Lung (tissue), 12 donors: ENCODE data around the gene IL1RAP. TPM values are rescaled to one million over a fixed set of nuclear protein-coding genes. Genes with fewer than 3 reads are reported as not detected.

Experiments
- ATAC-seq: fragments of 200-7000 bp; cut with Tn5 transposase; one replicate; pipeline ENCODE4 v1.9.1; 2020; ENCODE audit warnings: moderate number of reproducible peaks; ENCODE audit not compliant: insufficient read depth, low FRiP score
- DNase-seq, 3 donors: peaks; one replicate each; pipeline ENCODE4 v3.0.0-alpha.2; 2013 to 2017
- H3K27ac ChIP-seq, 2 donors: one replicate each; pipeline ENCODE4 v1.5.1; 2013; ENCODE audit warnings: mild to moderate bottlenecking in 2 of 2, moderate library complexity in 2 of 2, control low read depth in 1 of 2, inconsistent platforms in 1 of 2, low read depth in 1 of 2, low read length in 1 of 2
- H3K27me3 ChIP-seq, 3 donors: one replicate each; pipeline ENCODE4 v1.5.1; 2013; ENCODE audit warnings: low read length in 2 of 3; ENCODE audit not compliant: control insufficient read depth in 3 of 3, insufficient read depth in 3 of 3
- H3K36me3 ChIP-seq, 4 donors: one replicate each; pipeline ENCODE4 v1.5.1; 2013; ENCODE audit warnings: low read length in 4 of 4, mild to moderate bottlenecking in 1 of 4, moderate library complexity in 1 of 4; ENCODE audit not compliant: control insufficient read depth in 4 of 4, insufficient read depth in 4 of 4
- H3K4me1 ChIP-seq, 5 donors: one replicate each; pipeline ENCODE4 v1.5.1; 2013; ENCODE audit warnings: low read length in 5 of 5, mild to moderate bottlenecking in 2 of 5, moderate library complexity in 1 of 5; ENCODE audit not compliant: control insufficient read depth in 5 of 5, insufficient read depth in 5 of 5
- H3K4me3 ChIP-seq: one replicate; pipeline ENCODE4 v1.5.1; 2013; ENCODE audit warnings: mild to moderate bottlenecking, control low read depth, moderate library complexity
- H3K9ac ChIP-seq, 2 donors: one replicate each; pipeline ENCODE4 v1.5.1; 2013; ENCODE audit warnings: low read length in 2 of 2, control low read depth in 1 of 2; ENCODE audit not compliant: insufficient read depth in 1 of 2
- H3K9me3 ChIP-seq, 4 donors: one replicate each; pipeline ENCODE4 v1.5.1; 2013; ENCODE audit warnings: low read length in 3 of 4, mild to moderate bottlenecking in 1 of 4, moderate library complexity in 1 of 4; ENCODE audit not compliant: control insufficient read depth in 4 of 4, insufficient read depth in 3 of 4
- CTCF ChIP-seq: IDR thresholded peaks from 2 replicates; pipeline ENCODE4 v1.5.1; 2012; ENCODE audit warnings: mild to moderate bottlenecking; ENCODE audit errors: control extremely low read depth, extremely low read depth
- WGBS, 2 donors: extraction: QIAGEN DNeasy Blood & Tissue Kit; methylation state at CpG; one replicate each; pipeline ENCODE4 v1.1.7; 2013; 5-methylcytosine and 5-hydroxymethylcytosine counted together
- polyA plus RNA-seq, 2 donors: library from polyadenylated mRNA; stranded (reverse); fragments of 200-250 nt; gene quantifications; one replicate each; pipeline ENCODE4 v1.2.1, GENCODE V29; 2013
- total RNA-seq, 2 donors: library from RNA; depleted of rRNA in 1 of 2; stranded (reverse); fragments of >200 nt in 1 of 2; gene quantifications; one replicate each; pipeline ENCODE4 v1.2.1, GENCODE V29; 2014 to 2021
- donor health status: control.
- donor health status: control.
- donor health status: Bipolar disorder and iron deficiency.
- donor health status: healthy.
- donor health status: DM: yes; HTN: yes; CAD: no.

IL1RAP gene
- total and polyA plus RNA-seq, 4 donors: 3.2 to 34.2 (median 26.8) TPM

DNA sequence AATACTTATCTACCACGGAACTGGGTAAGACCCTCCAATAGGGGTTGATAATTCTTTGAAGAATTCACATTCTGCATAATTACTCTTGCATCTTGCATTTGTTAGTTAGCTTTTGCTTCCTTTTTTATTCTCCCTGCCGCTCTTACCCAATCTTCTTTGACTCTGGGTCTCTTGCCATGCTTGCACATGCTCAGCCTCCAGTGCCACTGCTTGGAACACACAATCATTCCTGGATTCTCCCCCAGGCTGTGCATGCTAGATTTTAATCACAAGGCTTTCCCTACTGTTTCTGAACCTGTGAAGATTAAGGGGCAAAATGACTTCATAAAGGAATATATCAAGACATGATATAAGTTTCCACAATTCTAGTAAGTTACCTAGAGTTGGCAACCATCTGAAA is 133.1 kb downstream of the IL1RAP start:
- no peak for TF ChIP-seq CTCF
- no peaks in the 10 kb centered on the region for H3K9me3 ChIP-seq
- H3K4me3 ChIP-seq: no peak overlapping the region
- H3K36me3 ChIP-seq: peaks cover 2 to 14% (median 7%) of the 10 kb centered on the region in 4 donors
- H3K4me1 ChIP-seq: no peaks in the 10 kb centered on the region
- ATAC-seq (no peak), DNase-seq (no peak)
- H3K27me3 ChIP-seq: no peaks in the 10 kb centered on the region
- no peak overlapping the region for H3K9ac ChIP-seq
- H3K27ac ChIP-seq: no peak overlapping the region
- 66 to 85% methylated on average over 2 of the region's 2 CpGs for WGBS, 2 donors

DNA sequence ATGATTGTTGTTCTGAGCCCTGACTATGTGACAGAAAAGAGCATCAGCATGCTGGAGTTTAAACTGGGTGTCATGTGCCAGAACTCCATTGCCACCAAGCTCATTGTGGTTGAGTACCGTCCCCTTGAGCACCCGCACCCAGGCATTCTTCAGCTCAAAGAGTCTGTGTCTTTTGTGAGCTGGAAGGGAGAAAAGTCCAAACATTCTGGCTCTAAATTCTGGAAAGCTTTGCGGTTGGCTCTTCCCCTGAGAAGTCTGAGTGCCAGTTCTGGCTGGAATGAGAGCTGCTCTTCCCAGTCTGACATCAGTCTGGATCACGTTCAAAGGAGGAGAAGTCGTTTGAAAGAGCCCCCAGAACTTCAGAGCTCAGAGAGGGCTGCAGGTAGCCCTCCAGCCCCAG is 142.0 kb downstream of the IL1RAP start:
- Histone ChIP-seq H3K9me3 (no peaks in the 10 kb centered on the region), H3K4me3 (no peak overlapping the region), H3K4me1 (no peaks in the 10 kb centered on the region), H3K36me3 (no peaks in the 10 kb centered on the region), H3K9ac (no peak overlapping the region), H3K27ac (no peak overlapping the region), H3K27me3 (no peaks in the 10 kb centered on the region)
- DNase-seq (no peak), ATAC-seq (no peak)
- WGBS, 2 donors: 86 to 94% methylated on average over 5 of the region's 5 CpGs
- no peak for TF ChIP-seq CTCF

DNA sequence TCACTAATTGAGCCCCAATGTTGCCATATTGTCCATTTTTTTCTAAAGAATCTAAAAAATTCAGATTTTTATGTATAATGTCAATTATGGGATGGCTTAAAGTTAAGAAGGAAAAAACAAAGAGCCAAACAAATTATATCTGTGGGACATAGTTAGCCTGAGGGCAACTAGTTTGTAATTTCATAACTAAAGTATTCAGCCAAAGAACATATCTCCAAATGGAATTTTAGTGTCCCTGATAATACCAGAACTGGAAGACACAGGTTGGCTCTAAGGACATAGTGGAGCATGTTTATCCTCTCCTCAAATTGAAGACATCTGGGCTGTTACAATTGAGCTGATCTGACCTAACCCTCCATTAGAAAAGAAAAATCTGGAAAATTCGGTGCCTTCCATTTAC is 144.2 kb downstream of the IL1RAP start:
- TF ChIP-seq CTCF: no peak
- 90% methylated on average over 1 of the region's 1 CpG for WGBS, 2 donors
- Histone ChIP-seq H3K4me3 (no peak overlapping the region), H3K27ac (no peak overlapping the region), H3K27me3 (no peaks in the 10 kb centered on the region), H3K36me3 (no peaks in the 10 kb centered on the region), H3K9ac (no peak overlapping the region), H3K4me1 (no peaks in the 10 kb centered on the region), H3K9me3 (no peaks in the 10 kb centered on the region)
- DNase-seq (no peak), ATAC-seq (no peak)

- no peak for DNase-seq
- Histone ChIP-seq H3K4me1 (no peaks in the 10 kb centered on the region), H3K36me3 (no peaks in the 10 kb centered on the region), H3K9me3 (no peaks in the 10 kb centered on the region), H3K9ac (no peak overlapping the region), H3K27ac (no peak overlapping the region), H3K4me3 (no peak overlapping the region), H3K27me3 (no peaks in the 10 kb centered on the region)
- no peak for TF ChIP-seq CTCF
- no peak for ATAC-seq
- 77 to 82% methylated on average over 2 of the region's 2 CpGs for WGBS, 2 donors
Measured at GRCh38 chr3:190666821-190667220, 152.9 kb downstream of the IL1RAP start.
